Liver (tissue), 3 donors: ENCODE measurements around the gene RAPGEF4.

Experiments used
- ATF3 ChIP-seq: IDR thresholded peaks from 2 replicates; pipeline ENCODE4 v1.6.1; 2016; ENCODE audit warnings: antibody characterized with exemption
- GABPA ChIP-seq, 2 donors: IDR thresholded peaks in 1 of 2; conservative IDR thresholded peaks in 1 of 2; 2 replicates each; pipeline ENCODE4 v1.6.1; 2016; ENCODE audit warnings: antibody characterized with exemption in 2 of 2, mild to moderate bottlenecking in 1 of 2, moderate library complexity in 1 of 2
- JUND ChIP-seq, 2 donors: IDR thresholded peaks; 2 replicates each; pipeline ENCODE4 v1.6.1; 2016; ENCODE audit warnings: antibody characterized with exemption in 2 of 2
- RAD21 ChIP-seq, 2 donors: IDR thresholded peaks; 2 replicates each; pipeline ENCODE4 v1.6.1; 2016; ENCODE audit warnings: antibody characterized with exemption in 2 of 2, mild to moderate bottlenecking in 2 of 2
- RXRA ChIP-seq, 2 donors: IDR thresholded peaks; 2 replicates each; pipeline ENCODE4 v1.6.1; 2017 to 2018; ENCODE audit warnings: antibody characterized with exemption in 2 of 2, mild to moderate bottlenecking in 1 of 2
- TAF1 ChIP-seq: conservative IDR thresholded peaks from 2 replicates; pipeline ENCODE4 v1.6.1; 2016; ENCODE audit warnings: antibody characterized with exemption, mild to moderate bottlenecking
- YY1 ChIP-seq: IDR thresholded peaks from 2 replicates; pipeline ENCODE4 v1.6.1; 2016; ENCODE audit warnings: antibody characterized with exemption, mild to moderate bottlenecking
- TF ChIP-seq, protein P1 (sequence below): fragments of 150-350 bp; IDR thresholded peaks from 2 replicates; pipeline ENCODE4 v1.5.1; 2017; ENCODE audit warnings: improper control_type of control experiment, low read depth, low read length; ENCODE audit not compliant: missing input control
- TF ChIP-seq, protein P2 (sequence below): IDR thresholded peaks from 2 replicates; pipeline ENCODE4 v1.6.1; 2016; ENCODE audit warnings: antibody characterized with exemption
- TF ChIP-seq, protein P3 (sequence below): IDR thresholded peaks from 2 replicates; pipeline ENCODE4 v1.6.1; 2016; ENCODE audit warnings: antibody characterized with exemption, mild to moderate bottlenecking
- donor health status: healthy.
- donor health status: healthy.

- TF ChIP-seq RAD21 (IDR thresholded peaks at IDR 0.05) (no peak), GABPA (IDR thresholded peaks at IDR 0.05 in 1 of 2, conservative IDR thresholded peaks at IDR 0.05 in 1 of 2) (no peak), ATF3 (no peak), RXRA (IDR thresholded peaks at IDR 0.05) (no peak), TAF1 (no peak), YY1 (no peak), JUND (IDR thresholded peaks at IDR 0.05) (no peak)
- TF ChIP-seq, protein P1, sequence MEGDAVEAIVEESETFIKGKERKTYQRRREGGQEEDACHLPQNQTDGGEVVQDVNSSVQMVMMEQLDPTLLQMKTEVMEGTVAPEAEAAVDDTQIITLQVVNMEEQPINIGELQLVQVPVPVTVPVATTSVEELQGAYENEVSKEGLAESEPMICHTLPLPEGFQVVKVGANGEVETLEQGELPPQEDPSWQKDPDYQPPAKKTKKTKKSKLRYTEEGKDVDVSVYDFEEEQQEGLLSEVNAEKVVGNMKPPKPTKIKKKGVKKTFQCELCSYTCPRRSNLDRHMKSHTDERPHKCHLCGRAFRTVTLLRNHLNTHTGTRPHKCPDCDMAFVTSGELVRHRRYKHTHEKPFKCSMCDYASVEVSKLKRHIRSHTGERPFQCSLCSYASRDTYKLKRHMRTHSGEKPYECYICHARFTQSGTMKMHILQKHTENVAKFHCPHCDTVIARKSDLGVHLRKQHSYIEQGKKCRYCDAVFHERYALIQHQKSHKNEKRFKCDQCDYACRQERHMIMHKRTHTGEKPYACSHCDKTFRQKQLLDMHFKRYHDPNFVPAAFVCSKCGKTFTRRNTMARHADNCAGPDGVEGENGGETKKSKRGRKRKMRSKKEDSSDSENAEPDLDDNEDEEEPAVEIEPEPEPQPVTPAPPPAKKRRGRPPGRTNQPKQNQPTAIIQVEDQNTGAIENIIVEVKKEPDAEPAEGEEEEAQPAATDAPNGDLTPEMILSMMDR: no peak
- TF ChIP-seq, protein P2, sequence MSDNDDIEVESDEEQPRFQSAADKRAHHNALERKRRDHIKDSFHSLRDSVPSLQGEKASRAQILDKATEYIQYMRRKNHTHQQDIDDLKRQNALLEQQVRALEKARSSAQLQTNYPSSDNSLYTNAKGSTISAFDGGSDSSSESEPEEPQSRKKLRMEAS: no peak
- TF ChIP-seq, protein P3, sequence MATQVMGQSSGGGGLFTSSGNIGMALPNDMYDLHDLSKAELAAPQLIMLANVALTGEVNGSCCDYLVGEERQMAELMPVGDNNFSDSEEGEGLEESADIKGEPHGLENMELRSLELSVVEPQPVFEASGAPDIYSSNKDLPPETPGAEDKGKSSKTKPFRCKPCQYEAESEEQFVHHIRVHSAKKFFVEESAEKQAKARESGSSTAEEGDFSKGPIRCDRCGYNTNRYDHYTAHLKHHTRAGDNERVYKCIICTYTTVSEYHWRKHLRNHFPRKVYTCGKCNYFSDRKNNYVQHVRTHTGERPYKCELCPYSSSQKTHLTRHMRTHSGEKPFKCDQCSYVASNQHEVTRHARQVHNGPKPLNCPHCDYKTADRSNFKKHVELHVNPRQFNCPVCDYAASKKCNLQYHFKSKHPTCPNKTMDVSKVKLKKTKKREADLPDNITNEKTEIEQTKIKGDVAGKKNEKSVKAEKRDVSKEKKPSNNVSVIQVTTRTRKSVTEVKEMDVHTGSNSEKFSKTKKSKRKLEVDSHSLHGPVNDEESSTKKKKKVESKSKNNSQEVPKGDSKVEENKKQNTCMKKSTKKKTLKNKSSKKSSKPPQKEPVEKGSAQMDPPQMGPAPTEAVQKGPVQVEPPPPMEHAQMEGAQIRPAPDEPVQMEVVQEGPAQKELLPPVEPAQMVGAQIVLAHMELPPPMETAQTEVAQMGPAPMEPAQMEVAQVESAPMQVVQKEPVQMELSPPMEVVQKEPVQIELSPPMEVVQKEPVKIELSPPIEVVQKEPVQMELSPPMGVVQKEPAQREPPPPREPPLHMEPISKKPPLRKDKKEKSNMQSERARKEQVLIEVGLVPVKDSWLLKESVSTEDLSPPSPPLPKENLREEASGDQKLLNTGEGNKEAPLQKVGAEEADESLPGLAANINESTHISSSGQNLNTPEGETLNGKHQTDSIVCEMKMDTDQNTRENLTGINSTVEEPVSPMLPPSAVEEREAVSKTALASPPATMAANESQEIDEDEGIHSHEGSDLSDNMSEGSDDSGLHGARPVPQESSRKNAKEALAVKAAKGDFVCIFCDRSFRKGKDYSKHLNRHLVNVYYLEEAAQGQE: no peak
Observed at GRCh38 chr2:172896661-172897081, 161.0 kb downstream of the RAPGEF4 start.
